ENCODE results near the gene DHX15. TPM values are rescaled to one million over a fixed set of nuclear protein-coding genes. Genes with fewer than 3 reads are reported as not detected.

DHX15 gene
- total RNA-seq, 1 experiment from 2014 or later = 287 TPM

GRCh38 chr4:24594887-24595286, 10.5 kb upstream of the DHX15 start:
- Mint-ChIP-seq H3K9me3 (peaks cover 19% of the 10 kb centered on the region in 2 experiments), H3K36me3 (ENCODE audit: insufficient read depth in 1 of 3, low read depth in 3 of 3) (peaks cover 7 to 21% (median 11%) of the 10 kb centered on the region in 3 experiments; a peak in 6 of 7 replicates), H3K27ac (no peak overlapping the region), H3K4me3 (no peak overlapping the region), H3K27me3 (ENCODE audit: low read depth) (no peaks in the 10 kb centered on the region; the same call in 1 of the 2 replicates), H3K4me1 (peaks cover 10 to 11% of the 10 kb centered on the region in 2 experiments)
- Histone ChIP-seq H3T11ph (ENCODE audit: low read length) (no peak overlapping the region), H4K20me1 (ENCODE audit: control insufficient read depth, insufficient read depth, insufficient read length) (no peaks in the 10 kb centered on the region), H3K79me2 (ENCODE audit: insufficient read depth, low read length) (no peaks in the 10 kb centered on the region), H2AK5ac (ENCODE audit: insufficient read length, low read length) (no peak overlapping the region), H4K8ac (replicated peaks; ENCODE audit: insufficient read length, low read depth, low read length) (no peak overlapping the region), H3K4me1 (ENCODE audit: insufficient read depth, low read length) (no peaks in the 10 kb centered on the region; the same call in 1 of the 2 replicates), H4K91ac (ENCODE audit: insufficient read length, low read depth, low read length) (no peak overlapping the region), H3K23ac (ENCODE audit: insufficient read length, low read depth, low read length) (no peak overlapping the region), H3K27me3 (ENCODE audit: insufficient read depth, low read length) (no peaks in the 10 kb centered on the region), H3K18ac (ENCODE audit: insufficient read length, low read depth, low read length) (no peak overlapping the region), H3K4me2 (ENCODE audit: insufficient read depth, insufficient read length, low read length) (no peak overlapping the region), H2BK120ac (ENCODE audit: low read depth, low read length, poor library complexity, severe bottlenecking) (no peak overlapping the region), H2BK15ac (ENCODE audit: low read depth, low read length) (no peak overlapping the region), H2BK20ac (ENCODE audit: low read depth, low read length, poor library complexity, severe bottlenecking) (no peak overlapping the region), H3K27ac (ENCODE audit: insufficient read length, low read depth, low read length) (no peak overlapping the region), H3K23me2 (ENCODE audit: insufficient read length, low read depth, low read length, poor library complexity, severe bottlenecking) (no peaks in the 10 kb centered on the region), H3K56ac (ENCODE audit: insufficient read length, low read depth, low read length) (no peak overlapping the region), H2AFZ (ENCODE audit: low read length) (no peak overlapping the region), H3K9ac (ENCODE audit: extremely low read depth, insufficient read length, low read length) (no peak overlapping the region), H2BK5ac (ENCODE audit: insufficient read length, low read length) (no peak overlapping the region), H3K14ac (ENCODE audit: insufficient read depth, low read length) (no peak overlapping the region), H3K79me1 (ENCODE audit: insufficient read depth, low read depth, low read length, poor library complexity, severe bottlenecking) (no peaks in the 10 kb centered on the region), H4K5ac (ENCODE audit: insufficient read length, low read depth, low read length) (no peak overlapping the region), H3K9me3 (ENCODE audit: control insufficient read depth, low read depth, low read length) (peaks cover 5% of the 10 kb centered on the region), H3K4ac (ENCODE audit: low read depth, low read length) (no peak overlapping the region), H2BK12ac (ENCODE audit: insufficient read length, low read depth, low read length) (no peak overlapping the region)
- DNase-seq = no peak
- no CpG with 5 or more reads among the region's 2 CpGs for WGBS (ENCODE audit: extremely low coverage, insufficient read length, low lambda C conversion rate)
- no peak for TF ChIP-seq CTCF (conservative IDR thresholded peaks at IDR 0.05)
